HepG2 (cell line): ENCODE measurements around the gene REEP3.

Experiments
- ATF7 ChIP-seq, 2 experiments: fragments of 450-650 bp in 1 of 2; sonication (generic) in 1 of 2; formaldehyde crosslinking in 1 of 2; IDR thresholded peaks; 2 replicates each; pipeline versions ENCODE4 v1.4.0 to v1.6.1; 2016 to 2020; ENCODE audit warnings: antibody characterized with exemption in 1 of 2, mild to moderate bottlenecking in 1 of 2, missing genetic modification reagents in 1 of 2
- CBX5 ChIP-seq: sonication (generic); formaldehyde crosslinking; IDR thresholded peaks from 2 replicates; pipeline ENCODE4 v1.4.0; 2020; ENCODE audit warnings: missing genetic modification reagents, borderline replicate concordance
- CTCF ChIP-seq: sonication (generic); formaldehyde crosslinking; IDR thresholded peaks from 2 replicates; pipeline ENCODE4 v1.5.0; 2020; ENCODE audit warnings: mild to moderate bottlenecking, missing genetic modification reagents, moderate library complexity
- MAFK ChIP-seq, 2 experiments: IDR thresholded peaks in 1 of 2; conservative IDR thresholded peaks in 1 of 2; 2 replicates each; pipeline ENCODE4 v1.6.1; 2011; ENCODE audit warnings: improper control_type of control experiment in 2 of 2, low read length in 2 of 2
- NFE2L1 ChIP-seq: sonication (generic); formaldehyde crosslinking; IDR thresholded peaks from 2 replicates; pipeline ENCODE4 v1.4.0; 2020; ENCODE audit warnings: missing genetic modification reagents, mild to moderate bottlenecking, borderline replicate concordance
- SIN3A ChIP-seq: IDR thresholded peaks from 2 replicates; pipeline ENCODE4 v1.6.1; 2011; ENCODE audit warnings: low read depth, mild to moderate bottlenecking, control low read depth, low read length, borderline replicate concordance
- SMAD1 ChIP-seq: sonication (generic); formaldehyde crosslinking; IDR thresholded peaks from 2 replicates; pipeline ENCODE4 v1.4.0; 2020; ENCODE audit warnings: missing genetic modification reagents, low read depth, mild to moderate bottlenecking, borderline replicate concordance

GRCh38 chr10:63618552-63618951 is 97.4 kb downstream of the REEP3 start:
- no peak for TF ChIP-seq SMAD1
- TF ChIP-seq ATF7 (IDR thresholded peaks at IDR 0.05) = no peak
- TF ChIP-seq ATF7 (CRISPR knock-in tag; IDR thresholded peaks at IDR 0.05) = no peak
- TF ChIP-seq CTCF = no peak
- no peak for TF ChIP-seq NFE2L1
- TF ChIP-seq CBX5 = no peak
- TF ChIP-seq SIN3A = no peak
- peak in 1 of 2 experiments; percentile 64; a peak in 2 of 4 replicates for TF ChIP-seq MAFK (conservative IDR thresholded peaks at IDR 0.05 in 1 of 2, IDR thresholded peaks at IDR 0.05 in 1 of 2; ENCODE audit: low read length in 2 of 2)
